Measurements from ENCODE around the gene BACE1-AS.
A peak's percentile ranks its signal among the peaks of the same experiment; 100 is the strongest.

Gene BACE1-AS

DNA sequence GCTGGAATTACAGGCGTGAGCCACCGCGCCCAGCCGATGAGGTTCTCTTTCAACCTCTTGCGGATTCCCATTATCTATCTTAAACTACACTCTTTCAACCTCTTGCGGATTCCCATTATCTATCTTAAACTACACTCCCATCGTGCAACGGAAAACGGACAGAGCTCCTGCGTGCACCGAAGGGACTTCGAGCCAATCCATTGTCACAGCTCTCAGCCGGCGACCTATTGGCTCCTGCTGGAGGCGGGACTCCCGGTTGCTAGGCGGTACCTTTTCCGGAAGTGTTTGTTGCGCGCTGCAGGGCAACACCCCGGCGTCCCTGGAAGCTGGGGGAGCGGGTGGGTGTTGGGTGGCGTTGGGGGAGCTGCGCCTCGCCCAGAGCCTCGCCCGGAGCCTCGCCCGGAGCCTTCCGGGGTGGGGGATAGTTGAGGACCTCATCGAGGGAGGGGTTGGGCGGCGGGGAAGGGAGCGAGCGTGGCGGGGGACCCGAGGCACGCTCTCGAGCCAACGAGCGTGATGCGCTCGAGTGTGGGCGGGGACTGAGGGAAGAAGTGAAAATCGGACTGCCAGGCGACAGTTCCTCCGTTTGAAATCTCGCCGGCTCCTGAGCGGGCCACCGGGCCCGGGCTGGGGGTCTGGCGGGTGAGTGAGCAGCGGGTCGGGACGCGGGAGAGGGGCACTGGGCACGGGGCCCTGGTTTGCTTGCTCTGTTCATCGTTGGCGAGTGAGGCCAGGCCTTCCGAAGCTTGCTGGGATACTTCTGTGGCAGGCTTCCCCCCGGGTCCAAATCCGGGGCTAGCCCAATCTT, 36.6 kb downstream of the BACE1-AS start, which contains the start of gene CEP164:
Gene CEP164 (plus strand): TSS at position 288 of the 808 bp plus-strand sequence. CDS start 10,733 bp downstream, outside the sequence.
- peak; percentile 89 for DNase-seq (ENCODE audit: low read depth)

- no peak for DNase-seq (ENCODE audit: low read depth)
Measured at GRCh38 chr11:117328375-117329010, 37.3 kb downstream of the BACE1-AS start.

DNA sequence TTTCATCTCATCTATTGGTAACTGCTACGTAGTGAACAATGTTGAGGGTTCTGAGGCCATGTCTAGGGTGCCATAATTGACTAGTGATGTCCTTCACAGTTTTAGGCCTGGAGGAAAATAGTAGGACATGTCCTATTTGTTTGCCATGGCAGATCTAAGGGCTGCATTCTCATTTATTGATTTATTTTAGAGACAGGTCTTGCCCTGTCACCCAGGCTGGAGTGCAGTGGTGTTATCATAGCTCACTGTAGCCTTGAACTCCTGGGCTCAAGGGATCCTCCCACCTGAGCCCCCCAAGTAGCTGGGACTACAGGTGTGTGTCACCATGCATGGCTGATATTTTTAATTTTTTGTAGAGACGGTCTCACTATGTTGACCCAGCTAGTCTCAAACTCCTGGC, 41.7 kb downstream of the BACE1-AS start:
- DNase-seq (ENCODE audit: low read depth): no peak

DNA sequence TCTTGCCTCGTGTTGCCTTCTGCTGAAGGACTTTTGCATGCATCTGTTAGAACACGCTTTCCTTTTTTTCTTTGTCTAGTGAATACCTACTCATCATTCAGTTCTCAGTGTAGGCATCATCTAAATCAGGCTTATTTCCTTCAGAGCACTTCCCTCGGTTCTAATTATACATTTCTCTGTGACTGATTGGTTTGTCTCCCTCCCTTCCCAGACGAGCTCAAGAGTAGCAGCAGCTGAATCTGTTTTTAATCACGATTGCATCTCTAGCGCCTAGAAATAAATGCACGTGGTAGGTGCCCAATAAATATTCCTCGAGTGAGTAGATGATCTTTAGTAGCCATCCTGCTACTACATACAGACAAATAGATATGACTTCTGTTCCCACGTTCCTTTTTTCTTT, 42.8 kb downstream of the BACE1-AS start:
- no peak for DNase-seq (ENCODE audit: low read depth)

DNA sequence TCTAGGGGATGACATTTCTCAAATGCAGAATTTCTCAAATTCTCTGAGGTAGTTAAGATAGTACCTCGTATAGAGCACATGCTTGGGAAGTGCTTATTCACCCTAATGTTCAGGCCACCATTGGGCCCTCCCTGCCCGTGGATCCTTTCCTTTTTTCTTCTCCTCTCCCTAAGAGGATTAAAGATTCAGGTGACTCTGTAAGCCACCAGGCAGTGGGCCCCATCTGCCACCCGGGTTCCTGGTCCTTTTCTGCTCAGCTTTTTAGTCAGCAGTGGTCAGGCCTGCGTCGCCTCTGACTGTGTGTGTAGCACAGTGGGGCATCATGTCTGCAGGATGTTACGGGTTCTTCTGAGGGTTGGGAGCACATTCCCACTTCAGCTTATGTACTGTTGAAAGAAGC, 43.8 kb downstream of the BACE1-AS start:
- no peak for DNase-seq (ENCODE audit: low read depth)

DNA sequence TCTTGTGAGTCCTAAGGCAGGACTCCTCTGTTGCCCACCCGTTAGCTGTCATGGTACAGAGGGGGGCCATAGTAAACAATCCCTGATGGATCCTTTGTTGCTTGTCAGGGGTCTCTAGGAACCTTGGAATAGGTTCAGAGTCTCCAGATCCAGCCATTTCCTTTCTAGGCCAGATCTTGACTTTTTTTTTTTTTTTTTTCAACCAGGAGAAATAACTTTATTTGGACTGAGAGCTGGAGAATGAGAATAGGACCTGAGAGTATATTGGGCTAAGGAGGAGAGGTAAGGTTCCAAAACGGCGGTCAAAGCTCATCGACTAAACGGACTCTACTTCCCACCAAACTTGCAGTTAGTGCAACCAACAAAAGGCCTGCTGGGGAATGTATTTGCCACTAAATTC, 44.3 kb downstream of the BACE1-AS start:
- no peak for DNase-seq (ENCODE audit: low read depth)

- DNase-seq (ENCODE audit: low read depth): no peak
Measured at GRCh38 chr11:117337076-117337475, 45.9 kb downstream of the BACE1-AS start.

Data from non-pigmented ciliary epithelial cell (primary cell).